Right forelimb (tissue), 1 donor: Measurements from ENCODE around the gene MRRF.
"Not testable (repeated sequence)": the region's sequence is repeated elsewhere in the genome, so short reads cannot be mapped to it uniquely, and the experiment has no call there.

Experiments
- DNase-seq: peaks from one replicate; pipeline ENCODE4 v3.0.0-alpha.2; 2018

MRRF gene

DNA sequence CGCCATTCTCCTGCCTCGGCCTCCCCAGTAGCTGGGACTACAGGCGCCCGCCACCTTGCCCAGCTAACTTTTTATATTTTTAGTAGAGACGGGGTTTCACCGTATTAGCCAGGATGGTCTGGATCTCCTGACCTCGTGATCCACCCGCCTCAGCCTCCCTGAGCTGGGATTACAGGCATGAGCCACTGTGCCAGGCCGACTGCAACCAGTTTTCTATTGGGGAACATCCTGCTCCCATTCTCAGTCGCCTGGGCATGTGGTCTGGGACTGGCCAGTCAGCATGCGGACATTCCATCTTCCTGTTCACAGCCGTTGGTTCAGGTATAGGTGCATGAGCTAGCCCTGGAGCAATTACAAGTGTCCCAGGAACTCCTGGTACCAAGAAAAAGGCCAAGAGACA lies 98.4 kb downstream of the MRRF start:
- DNase-seq, result not testable (repeated sequence)

DNA sequence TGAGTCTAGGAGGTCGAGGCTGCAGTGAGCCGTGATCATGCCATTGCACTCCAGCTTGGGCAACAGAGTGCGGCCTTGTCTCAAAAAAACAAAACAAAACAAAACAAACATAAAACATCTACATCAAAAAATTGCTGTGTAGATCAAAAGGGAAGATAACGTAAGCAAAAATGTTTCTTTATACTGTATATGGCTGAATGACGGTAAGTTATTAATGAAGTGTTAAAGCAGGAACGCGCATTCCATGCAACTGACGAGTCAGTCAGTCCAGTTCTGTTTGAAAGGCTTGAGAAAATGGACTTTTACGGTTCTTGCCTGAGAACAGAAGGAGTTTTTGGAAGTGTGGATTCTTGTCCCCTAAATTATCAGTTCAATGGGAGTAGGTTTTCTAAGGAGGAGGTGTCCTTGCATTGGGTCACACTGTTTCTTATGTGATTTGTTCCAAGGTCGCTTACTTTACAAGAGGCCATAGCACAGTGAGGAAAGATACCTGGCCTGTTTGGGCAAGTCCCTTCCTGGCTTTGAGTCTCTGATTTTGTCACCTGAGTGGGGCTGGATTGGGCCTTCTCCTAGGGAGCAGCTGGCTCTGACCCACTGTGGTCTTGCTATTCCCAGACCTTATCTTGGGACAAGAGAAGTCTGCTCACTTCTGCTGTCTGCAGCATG lies 99.6 kb downstream of the MRRF start:
- DNase-seq, result no peak

DNA sequence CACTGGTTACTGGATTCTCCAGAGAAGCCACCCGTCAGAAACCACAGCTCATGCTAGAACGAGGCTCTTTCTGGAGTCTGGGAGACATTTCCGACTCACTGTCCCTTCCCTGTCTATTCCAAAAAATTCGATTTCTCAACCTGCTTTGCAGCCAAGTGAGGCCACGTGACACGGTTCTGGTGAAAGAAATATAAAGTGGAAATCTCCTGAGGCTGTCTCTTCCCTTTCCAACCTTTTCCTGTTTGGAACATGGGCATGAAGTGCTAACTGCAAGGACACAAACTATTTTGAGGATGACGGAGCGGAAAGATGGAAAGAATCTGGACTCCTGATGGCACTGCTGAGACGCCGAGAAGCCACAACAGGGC lies 100.1 kb downstream of the MRRF start:
- DNase-seq, result no peak

DNA sequence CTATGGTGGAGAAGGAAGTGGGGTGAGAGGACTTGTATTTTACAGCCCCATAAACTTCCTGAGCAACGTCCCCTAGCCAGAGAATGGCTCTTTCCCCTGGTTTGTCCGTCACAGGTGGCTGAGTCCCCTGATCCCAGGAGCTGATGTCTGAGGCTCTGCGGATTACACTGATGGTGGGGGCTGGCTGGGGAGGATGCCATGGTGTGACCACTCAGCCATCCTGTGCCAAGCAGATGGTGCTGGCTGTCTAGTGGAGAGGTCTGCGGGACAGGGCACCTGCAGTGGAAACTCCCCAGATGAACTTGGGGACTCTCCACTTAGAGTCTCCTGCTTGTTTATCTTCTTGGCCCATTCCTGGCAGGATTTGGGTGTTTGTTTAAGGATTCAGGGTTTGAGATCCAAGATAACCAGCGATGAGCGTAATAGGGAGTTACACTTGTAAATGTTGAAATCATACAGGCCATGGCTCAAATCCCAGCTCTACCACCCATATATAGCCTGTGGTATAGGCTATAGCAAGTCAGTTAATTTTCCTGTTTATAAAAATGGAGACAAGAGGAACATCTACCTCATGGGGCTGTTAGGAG lies 101.5 kb downstream of the MRRF start:
- no peak for DNase-seq

DNA sequence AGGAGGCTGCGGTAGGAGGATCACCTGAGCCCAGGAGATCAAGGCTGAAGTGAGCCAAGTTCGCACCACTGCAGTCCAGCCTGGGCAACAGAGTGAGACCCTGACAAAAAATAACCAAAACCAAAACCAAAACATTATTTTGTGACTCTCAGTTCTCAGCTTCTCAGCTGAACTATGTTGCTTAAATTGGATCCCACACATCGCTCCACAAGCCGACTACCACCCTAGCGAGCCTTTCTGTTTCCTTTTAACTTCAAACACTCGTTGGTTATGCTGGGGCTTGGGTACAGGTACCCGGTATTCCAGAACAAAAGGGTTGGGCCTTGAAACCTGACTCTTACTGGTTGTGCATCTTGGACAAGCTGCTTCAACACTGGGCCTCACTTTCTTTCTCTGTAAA lies 102.4 kb downstream of the MRRF start:
- no peak for DNase-seq

DNA sequence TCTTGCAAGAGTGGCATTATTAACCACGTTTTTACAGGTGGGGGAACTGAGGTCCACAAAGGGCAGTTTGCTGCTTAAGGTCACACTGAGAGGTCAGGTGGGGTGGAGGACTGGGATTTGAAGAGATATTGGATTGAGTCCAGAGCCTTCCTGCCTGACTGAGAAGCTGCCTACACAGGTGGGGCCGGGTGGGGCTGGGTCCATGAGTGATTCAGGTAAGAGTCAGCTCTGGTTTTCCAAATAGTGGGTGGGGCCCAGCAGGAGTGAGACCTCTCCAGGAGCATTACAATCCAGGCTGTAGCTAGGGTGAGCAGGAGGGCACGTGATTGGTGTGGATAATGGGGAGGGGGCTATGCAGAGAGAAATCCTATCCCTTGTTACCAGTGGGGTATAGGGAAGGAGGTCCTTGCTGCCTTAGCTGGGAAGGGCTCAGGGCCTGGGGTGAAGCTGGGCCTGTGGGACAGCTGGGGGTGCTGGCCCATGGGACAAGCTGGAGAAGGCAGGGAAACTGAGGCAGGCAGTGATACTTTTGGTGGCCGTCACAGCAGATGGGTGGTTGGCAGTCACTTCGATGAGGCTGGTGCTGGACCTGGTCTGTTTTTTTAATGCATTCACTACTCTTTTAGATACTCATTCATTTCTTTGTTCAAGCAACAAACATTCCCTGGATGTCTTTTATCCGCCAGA lies 103.2 kb downstream of the MRRF start:
- DNase-seq, result no peak

DNA sequence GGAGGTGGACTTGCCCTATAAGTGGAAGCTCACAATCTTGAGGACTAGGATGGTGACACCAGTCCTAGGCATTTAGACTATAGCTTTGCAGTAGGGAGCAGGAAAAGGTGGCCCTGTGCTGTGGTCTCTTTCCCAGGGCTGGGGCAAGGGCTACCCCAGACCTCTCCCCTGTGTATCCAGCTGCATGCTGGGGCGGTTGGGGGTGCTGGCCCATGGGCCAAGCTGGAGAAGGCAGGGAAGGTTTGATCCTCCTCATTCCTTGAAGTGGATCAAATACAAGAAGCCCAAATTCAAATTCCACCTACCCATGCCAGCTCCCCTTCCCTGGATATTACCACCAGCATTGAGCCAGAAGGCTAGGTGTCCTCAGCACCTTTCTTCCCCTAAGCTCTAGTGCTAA lies 104.0 kb downstream of the MRRF start:
- DNase-seq, result no peak

DNA sequence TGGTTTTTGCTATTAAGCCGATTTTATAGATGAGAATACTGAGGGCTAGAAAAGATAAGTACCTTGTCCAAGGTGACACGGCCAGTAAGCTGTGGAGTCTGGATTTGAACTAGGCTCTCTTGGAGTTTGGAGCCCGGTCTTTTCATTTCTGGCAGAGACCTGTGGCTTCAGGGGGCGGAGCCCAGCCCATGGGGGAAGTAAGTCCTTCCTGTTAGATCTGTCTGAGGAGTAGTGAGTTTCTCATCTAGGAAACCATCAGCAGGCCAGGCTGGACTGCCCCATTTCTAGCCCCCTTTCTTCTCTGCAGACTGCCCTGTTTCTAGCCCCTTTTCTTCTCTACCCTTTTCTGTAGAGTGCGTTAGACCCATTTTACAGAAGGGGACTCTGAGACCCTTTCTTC lies 105.6 kb downstream of the MRRF start:
- DNase-seq, result no peak

DNA sequence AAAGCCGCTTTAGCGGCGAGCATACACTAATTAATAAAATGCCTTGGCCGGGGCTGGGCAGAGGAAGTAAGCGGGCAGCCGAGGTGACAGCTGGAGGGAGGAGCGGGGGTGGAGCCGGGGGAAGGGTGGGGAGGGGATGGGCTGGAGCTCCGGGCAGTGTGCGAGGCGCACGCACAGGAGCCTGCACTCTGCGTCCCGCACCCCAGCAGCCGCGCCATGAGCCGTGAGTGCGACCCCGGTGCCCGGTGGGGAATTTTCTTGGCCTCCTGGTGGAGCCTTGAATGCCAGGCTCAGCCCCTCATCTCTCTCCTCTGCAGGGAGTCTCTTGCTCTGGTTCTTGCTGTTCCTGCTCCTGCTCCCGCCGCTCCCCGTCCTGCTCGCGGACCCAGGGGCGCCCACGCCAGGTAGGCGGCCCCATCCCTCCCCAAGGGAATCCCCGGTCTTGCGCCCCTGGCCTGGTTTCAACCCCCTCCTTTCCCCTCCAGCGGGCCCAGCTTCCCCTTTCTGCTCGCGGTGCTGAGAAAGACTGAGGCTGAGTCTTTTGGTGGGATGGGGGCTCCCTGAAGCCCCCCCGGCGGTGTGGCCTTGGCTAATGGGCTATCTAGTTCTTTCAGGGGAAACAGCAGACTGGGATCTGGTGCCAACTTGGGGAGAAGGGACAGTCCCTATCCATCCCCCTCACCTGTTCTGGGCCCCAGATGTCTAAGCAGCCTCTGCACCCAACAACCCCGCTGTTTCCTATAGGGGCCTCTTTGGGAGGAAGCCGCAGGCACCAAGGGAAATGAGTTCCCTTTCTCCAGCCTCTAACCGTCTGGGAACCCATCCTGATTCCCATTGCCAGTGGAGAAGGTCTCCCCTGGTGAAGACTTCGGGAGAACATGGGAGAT lies 106.4 kb downstream of the MRRF start, which contains the start of gene PTGS1:
Gene PTGS1 (plus strand): TSS at position 156 of the 887 bp plus-strand sequence. CDS start 61 bp downstream, at position 217.
- DNase-seq, result no peak

DNA sequence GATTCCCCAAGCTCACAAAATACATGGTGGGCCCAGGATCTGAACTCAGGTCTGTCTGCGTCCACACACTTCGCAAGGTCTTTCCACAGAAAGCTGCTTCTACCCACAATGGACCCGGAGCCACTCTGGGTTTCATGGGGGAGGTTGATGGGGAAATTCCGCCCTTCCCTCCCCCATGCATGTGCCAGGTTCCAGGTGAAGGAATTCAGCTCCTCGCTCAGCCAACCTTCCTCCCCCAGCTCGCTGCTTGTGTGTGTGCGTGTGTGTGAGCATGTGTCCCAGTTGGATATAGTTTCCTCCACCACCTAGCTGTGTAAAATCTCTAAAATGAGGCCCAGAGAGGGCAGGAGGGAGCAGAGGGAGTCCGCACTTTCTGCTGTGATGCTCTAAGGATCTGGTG lies 107.2 kb downstream of the MRRF start:
- no peak for DNase-seq

DNA sequence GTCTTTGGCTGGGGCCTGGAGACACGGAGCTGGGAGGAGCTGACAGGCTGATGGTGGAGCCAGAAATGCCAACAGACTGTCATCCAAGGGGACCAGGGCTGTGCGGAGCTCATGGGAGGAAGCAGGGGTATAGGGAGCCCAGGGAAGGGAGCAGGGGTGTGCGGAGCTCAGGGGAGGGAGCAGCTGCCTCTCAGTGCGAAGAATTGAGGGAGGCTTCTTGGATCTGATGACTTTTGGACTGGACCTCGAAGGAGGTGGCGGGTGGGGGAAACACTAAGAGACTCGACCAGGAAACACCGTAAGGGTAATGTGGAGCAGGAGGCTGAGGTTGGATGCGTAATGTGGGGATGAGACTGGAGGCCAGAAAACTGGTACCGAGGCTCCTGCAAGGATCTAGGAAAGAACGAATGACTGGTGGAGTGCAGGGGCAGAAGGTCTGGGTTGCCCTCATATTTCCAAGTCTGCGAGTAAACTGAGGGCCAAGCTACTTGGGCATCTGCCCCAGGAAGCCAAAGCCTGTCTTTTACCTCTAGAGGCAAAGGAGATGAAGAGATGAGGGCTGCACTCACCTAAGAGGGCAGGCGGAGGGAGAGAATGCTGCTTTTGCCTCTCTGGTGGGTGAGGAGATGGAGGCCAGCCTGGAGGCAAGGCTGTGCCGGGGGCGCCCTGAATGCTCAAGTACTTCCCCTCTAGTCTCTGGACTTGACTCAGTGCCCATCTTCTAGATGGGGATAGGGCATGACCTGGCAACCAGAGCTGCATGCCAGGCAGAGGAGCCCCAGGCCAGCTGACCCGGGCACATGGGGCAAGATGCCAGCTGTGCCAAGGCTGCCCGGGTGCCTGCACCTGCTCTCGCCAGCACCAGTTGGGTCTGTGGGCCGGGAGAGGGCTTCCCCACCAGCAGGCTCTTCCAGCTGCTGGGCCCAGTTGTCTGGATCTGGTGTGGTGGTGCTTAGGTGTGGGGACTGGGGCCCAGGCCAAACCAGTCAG lies 108.5 kb downstream of the MRRF start:
- no peak for DNase-seq

DNA sequence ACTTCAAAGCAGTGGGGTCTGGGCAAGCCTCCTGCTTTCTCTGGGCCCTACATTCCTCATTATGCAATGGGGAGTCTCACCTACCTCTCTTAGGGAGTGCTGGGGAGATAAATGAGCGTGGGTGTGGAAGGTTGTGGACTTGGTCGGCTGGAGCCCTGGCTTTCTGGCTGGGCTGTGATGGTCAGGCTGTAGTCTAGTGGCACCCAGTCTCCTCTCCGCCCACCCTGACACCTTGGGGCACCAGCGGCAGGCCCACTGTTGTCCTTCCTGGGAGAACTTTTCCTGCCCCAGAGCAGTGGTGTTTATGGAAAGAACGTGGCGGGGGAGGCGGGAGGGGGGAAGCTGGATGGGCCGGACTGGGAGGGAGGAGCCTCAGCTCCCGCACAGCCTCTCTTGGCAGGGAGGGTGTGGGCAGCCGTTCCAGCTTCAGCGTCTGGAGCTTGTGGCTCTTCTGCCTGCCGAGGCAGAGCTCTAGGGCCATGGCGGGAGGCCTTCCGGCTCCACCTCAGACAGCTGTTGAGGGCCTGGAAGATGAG lies 110.3 kb downstream of the MRRF start:
- DNase-seq, result peak; percentile 79

DNA sequence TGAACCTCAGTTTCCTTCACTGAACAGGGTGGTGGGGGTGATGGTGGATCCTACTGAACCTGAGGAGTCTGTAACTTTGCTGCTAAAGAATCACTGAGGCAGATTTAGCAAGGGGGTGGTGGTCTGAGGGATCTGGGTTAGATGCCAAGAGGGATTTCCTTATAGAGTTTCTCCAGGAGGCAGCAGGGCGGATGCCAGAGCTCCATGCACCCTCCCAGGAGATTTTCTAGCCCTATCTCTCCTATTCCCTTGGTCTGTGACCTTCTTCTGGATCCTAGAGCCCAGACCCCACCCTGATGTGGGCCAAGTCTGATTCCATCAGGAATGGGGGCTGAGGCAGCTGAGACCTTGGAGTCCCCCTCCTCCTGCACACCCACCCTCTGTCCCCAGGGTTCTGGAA lies 112.1 kb downstream of the MRRF start:
- no peak for DNase-seq

DNA sequence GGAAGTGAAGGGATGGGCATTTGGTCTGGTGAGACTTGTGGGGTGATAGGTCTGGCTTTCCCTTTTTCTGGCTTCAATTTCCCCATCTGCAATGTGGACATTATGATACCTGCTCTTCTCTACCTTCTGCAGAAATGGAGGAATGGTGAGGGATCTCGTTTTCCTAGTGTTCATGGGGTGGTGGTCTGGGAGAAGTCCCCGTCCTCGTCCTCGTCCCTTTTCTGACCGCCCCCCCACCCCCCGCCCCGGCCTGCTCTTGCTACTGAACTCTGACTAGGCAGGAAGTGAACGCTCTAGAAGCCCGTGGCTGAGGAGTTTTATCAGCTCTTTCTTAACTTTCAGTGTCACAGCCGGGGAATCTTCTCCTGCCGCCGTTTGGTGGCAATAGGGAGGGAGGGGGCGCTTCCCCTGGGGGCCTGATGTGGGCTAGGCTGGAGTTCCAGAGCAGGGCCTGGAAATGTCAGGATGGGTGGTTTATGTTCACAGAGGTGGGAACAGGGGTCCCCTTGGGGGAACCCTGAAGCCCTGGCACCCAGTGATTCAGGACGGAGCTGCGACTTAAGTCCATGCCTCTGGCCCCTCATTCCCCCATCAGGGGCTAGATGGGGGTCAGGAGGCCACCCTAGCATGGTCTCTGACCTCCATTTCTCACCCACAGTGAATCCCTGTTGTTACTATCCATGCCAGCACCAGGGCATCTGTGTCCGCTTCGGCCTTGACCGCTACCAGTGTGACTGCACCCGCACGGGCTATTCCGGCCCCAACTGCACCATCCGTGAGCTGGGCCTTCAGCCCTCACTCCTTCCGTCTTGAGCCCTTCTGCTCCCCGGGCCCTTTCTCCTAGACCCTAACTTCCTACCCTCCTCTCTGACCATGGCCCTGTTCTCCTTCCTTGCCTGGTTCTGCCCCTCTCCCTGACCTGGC lies 112.8 kb downstream of the MRRF start:
- no peak for DNase-seq

DNA sequence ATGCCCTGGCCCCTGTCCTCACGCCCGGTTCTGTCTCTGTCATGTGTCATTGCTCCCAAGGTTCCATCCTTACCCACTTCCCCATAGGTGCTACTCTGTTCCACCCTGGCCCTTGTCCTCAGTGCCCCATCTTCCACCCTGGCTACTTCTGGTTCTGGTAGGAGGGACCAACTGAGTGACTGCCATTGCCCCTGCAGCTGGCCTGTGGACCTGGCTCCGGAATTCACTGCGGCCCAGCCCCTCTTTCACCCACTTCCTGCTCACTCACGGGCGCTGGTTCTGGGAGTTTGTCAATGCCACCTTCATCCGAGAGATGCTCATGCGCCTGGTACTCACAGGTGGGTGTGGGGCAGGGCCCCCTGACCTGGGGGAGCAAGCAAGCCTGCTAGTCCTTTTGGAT lies 113.6 kb downstream of the MRRF start:
- no peak for DNase-seq

DNA sequence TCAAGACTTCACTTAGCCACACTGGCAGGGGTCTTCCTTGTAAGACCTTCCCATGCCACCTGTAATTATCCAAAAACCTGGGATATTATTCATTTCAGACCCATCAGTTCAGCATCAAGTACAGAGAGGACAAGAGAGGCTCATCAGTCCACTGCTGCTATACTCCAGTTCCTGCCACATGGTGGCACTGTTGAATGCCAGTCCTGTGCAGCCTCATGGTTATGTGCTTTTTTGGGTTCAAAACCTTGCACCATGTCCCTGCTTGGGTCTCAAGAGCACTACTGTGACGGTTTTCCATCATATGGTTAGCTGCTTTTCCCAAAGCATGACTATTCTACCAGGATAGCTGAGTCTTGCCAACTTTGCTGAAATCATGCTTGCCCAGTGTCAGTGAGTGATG lies 114.7 kb downstream of the MRRF start:
- no peak for DNase-seq

DNA sequence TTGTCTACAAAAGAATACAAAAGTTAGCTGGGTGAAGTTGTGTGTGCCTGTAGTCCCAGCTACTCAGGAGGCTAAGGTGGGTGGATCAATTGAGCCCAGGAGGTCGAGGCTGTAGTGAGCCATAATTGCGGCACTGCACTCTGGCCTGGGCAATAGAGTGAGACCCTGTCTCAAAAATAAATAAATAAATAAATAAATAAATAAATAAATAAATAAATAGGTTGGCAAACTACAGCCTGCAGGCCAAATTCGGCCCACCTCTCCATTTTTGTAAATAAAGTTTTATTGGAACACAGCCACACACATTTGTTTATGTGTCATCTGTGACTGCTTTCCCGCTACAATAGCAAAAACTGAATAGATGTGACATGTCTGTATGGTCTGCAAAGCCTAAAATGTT lies 115.6 kb downstream of the MRRF start:
- DNase-seq, result no peak
